Measurements from ENCODE around the gene BAD. TPM values are rescaled to one million over a fixed set of nuclear protein-coding genes. Genes with fewer than 3 reads are reported as not detected.
A peak's percentile ranks its signal among the peaks of the same experiment; 100 is the strongest.

The BAD gene
- polyA plus RNA-seq, 2 of the 4 experiments (the other 2 are of a cell fraction), result 33.7 to 68.4 TPM

DNA sequence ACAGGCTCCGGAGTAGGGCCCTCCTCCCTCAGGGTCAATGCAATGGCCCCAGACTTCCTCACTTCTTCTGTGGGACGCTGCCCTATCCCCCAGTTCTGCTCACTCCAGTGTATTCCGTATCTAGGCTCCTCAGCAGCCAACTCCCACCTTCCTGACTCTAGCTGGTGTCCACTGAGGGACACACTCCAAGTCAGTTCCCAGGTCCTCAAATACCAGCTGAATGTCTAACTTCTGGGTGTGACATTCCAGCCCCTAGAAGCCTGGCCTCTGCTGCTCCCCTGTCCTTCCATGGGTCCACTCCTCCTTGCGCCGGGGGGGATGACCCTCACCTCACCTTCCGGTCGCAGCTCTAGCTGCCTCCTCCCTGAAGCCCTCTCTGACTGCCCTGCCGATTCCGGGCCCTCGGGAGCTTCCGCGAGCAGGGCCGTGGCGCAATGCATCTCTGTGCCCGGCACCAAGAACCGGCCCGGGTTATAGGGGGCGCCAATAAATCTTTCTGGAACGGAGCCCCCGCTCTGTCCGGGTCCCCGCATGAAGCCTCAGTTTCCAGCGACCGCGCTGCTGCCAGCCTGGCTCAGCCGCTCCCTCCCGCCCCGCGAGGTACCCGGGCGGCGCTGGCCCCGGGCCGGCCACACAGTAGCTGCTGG is 15.4 kb downstream of the BAD start:
- 4% methylated on average over 12 of the region's 34 CpGs for WGBS (ENCODE audit: missing lambda C conversion rate)
- Histone ChIP-seq H3K4me2 (peak overlapping the region; percentile 97), H3K9me3 (no peaks in the 10 kb centered on the region), H3K4me1 (peaks cover 32% of the 10 kb centered on the region), H3K27ac (peak overlapping the region; percentile 94 to 97), H3K4me3 (peak overlapping the region; percentile 72)
- DNase-seq (ENCODE audit: low read depth in 1 of 2, low spot score in 1 of 2), result peak in 1 of 2 experiments; percentile 76
- POLR2A ChIA-PET, result interaction anchor here (0.8 to 5.9 kb wide), 11 partner anchors 8 to 83 kb away, joined by 3 to 53 read pairs (median 5); partner anchors contain the start of genes BAD, ESRRA, FKBP2 and GPR137
- FAIRE-seq, result no peak
- CTCF ChIA-PET, result interaction anchor here (1.1 to 16.0 kb wide), 11 partner anchors 8 to 499 kb away, joined by 3 to 220 read pairs (median 5); partner anchors contain the start of genes BAD, CATSPERZ, ESRRA and PLCB3
- ATAC-seq, result peak; percentile 35 to 46
- TF ChIP-seq SREBF2 (IDR thresholded peaks at IDR 0.05) (no peak), FOSL2 (IDR thresholded peaks at IDR 0.05) (no peak), FOSL2 (CRISPR knock-in tag; IDR thresholded peaks at IDR 0.05) (no peak), FOSB (CRISPR knock-in tag; IDR thresholded peaks at IDR 0.05) (0 out of 2 replicates have a peak, but pooled peaks have one; percentile 53), CBX2 (IDR thresholded peaks at IDR 0.05; ENCODE audit: borderline replicate concordance, low read depth) (no peak), GATA3 (IDR thresholded peaks at IDR 0.05; ENCODE audit: borderline replicate concordance) (peak; percentile 8; the same call in 1 of the 2 replicates), EHMT2 (IDR thresholded peaks at IDR 0.05; ENCODE audit: low read depth) (no peak), SMC3 (IDR thresholded peaks at IDR 0.05) (0 out of 3 replicates have a peak, but pooled peaks have one; percentile 2), CBX8 (IDR thresholded peaks at IDR 0.05) (no peak), MAZ (IDR thresholded peaks at IDR 0.05; ENCODE audit: borderline replicate concordance, low read depth, low read length) (no peak), RCOR1 (IDR thresholded peaks at IDR 0.05; ENCODE audit: low read depth, low read length) (no peak), RARB (CRISPR knock-in tag; IDR thresholded peaks at IDR 0.05) (no peak), KDM1A (IDR thresholded peaks at IDR 0.05; ENCODE audit: low read depth) (no peak), HDAC2 (IDR thresholded peaks at IDR 0.05) (no peak), NR3C1 (IDR thresholded peaks at IDR 0.05) (no peak), POLR2AphosphoS2 (conservative IDR thresholded peaks at IDR 0.05; ENCODE audit: low read length) (no peak; the same call in 1 of the 2 replicates), POLR2A (IDR thresholded peaks at IDR 0.05; ENCODE audit: low read length) (no peak), KDM5A (IDR thresholded peaks at IDR 0.05) (0 out of 2 replicates have a peak, but pooled peaks have one; percentile 31), RAD21 (conservative IDR thresholded peaks at IDR 0.05 in 1 of 2, IDR thresholded peaks at IDR 0.05 in 1 of 2) (no peak), CHD4 (IDR thresholded peaks at IDR 0.05; ENCODE audit: borderline replicate concordance) (no peak), FOXS1 (CRISPR knock-in tag; IDR thresholded peaks at IDR 0.05) (no peak), MYC (IDR thresholded peaks at IDR 0.05; ENCODE audit: borderline replicate concordance, low read length) (no peak), BHLHE40 (IDR thresholded peaks at IDR 0.05; ENCODE audit: low read depth, low read length) (no peak), TP53 (CRISPR knock-in tag; IDR thresholded peaks at IDR 0.05) (no peak), CEBPB (IDR thresholded peaks at IDR 0.05) (peak; percentile 29 to 58; a peak in 2 of 4 replicates)
- TF ChIP-seq, protein P1, sequence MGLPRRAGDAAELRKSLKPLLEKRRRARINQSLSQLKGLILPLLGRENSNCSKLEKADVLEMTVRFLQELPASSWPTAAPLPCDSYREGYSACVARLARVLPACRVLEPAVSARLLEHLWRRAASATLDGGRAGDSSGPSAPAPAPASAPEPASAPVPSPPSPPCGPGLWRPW (IDR thresholded peaks at IDR 0.05), result no peak
- TF ChIP-seq, protein P2, sequence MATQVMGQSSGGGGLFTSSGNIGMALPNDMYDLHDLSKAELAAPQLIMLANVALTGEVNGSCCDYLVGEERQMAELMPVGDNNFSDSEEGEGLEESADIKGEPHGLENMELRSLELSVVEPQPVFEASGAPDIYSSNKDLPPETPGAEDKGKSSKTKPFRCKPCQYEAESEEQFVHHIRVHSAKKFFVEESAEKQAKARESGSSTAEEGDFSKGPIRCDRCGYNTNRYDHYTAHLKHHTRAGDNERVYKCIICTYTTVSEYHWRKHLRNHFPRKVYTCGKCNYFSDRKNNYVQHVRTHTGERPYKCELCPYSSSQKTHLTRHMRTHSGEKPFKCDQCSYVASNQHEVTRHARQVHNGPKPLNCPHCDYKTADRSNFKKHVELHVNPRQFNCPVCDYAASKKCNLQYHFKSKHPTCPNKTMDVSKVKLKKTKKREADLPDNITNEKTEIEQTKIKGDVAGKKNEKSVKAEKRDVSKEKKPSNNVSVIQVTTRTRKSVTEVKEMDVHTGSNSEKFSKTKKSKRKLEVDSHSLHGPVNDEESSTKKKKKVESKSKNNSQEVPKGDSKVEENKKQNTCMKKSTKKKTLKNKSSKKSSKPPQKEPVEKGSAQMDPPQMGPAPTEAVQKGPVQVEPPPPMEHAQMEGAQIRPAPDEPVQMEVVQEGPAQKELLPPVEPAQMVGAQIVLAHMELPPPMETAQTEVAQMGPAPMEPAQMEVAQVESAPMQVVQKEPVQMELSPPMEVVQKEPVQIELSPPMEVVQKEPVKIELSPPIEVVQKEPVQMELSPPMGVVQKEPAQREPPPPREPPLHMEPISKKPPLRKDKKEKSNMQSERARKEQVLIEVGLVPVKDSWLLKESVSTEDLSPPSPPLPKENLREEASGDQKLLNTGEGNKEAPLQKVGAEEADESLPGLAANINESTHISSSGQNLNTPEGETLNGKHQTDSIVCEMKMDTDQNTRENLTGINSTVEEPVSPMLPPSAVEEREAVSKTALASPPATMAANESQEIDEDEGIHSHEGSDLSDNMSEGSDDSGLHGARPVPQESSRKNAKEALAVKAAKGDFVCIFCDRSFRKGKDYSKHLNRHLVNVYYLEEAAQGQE (IDR thresholded peaks at IDR 0.05), result no peak
- TF ChIP-seq, protein P3, sequence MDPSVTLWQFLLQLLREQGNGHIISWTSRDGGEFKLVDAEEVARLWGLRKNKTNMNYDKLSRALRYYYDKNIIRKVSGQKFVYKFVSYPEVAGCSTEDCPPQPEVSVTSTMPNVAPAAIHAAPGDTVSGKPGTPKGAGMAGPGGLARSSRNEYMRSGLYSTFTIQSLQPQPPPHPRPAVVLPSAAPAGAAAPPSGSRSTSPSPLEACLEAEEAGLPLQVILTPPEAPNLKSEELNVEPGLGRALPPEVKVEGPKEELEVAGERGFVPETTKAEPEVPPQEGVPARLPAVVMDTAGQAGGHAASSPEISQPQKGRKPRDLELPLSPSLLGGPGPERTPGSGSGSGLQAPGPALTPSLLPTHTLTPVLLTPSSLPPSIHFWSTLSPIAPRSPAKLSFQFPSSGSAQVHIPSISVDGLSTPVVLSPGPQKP (IDR thresholded peaks at IDR 0.05; ENCODE audit: low read depth, low read length), result no peak
- TF ChIP-seq, protein P4, sequence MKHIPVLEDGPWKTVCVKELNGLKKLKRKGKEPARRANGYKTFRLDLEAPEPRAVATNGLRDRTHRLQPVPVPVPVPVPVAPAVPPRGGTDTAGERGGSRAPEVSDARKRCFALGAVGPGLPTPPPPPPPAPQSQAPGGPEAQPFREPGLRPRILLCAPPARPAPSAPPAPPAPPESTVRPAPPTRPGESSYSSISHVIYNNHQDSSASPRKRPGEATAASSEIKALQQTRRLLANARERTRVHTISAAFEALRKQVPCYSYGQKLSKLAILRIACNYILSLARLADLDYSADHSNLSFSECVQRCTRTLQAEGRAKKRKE (CRISPR knock-in tag; IDR thresholded peaks at IDR 0.05; ENCODE audit: low read depth), result no peak; the same call in 1 of the 2 replicates
- TF ChIP-seq, protein P5, sequence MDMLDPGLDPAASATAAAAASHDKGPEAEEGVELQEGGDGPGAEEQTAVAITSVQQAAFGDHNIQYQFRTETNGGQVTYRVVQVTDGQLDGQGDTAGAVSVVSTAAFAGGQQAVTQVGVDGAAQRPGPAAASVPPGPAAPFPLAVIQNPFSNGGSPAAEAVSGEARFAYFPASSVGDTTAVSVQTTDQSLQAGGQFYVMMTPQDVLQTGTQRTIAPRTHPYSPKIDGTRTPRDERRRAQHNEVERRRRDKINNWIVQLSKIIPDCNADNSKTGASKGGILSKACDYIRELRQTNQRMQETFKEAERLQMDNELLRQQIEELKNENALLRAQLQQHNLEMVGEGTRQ (IDR thresholded peaks at IDR 0.05), result no peak
- TF ChIP-seq, protein P6, sequence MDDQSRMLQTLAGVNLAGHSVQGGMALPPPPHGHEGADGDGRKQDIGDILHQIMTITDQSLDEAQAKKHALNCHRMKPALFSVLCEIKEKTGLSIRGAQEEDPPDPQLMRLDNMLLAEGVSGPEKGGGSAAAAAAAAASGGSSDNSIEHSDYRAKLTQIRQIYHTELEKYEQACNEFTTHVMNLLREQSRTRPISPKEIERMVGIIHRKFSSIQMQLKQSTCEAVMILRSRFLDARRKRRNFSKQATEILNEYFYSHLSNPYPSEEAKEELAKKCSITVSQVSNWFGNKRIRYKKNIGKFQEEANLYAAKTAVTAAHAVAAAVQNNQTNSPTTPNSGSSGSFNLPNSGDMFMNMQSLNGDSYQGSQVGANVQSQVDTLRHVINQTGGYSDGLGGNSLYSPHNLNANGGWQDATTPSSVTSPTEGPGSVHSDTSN (IDR thresholded peaks at IDR 0.05), result peak; percentile 52
- TF ChIP-seq, protein P7, sequence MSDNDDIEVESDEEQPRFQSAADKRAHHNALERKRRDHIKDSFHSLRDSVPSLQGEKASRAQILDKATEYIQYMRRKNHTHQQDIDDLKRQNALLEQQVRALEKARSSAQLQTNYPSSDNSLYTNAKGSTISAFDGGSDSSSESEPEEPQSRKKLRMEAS (IDR thresholded peaks at IDR 0.05), result no peak
- TF ChIP-seq, protein P8, sequence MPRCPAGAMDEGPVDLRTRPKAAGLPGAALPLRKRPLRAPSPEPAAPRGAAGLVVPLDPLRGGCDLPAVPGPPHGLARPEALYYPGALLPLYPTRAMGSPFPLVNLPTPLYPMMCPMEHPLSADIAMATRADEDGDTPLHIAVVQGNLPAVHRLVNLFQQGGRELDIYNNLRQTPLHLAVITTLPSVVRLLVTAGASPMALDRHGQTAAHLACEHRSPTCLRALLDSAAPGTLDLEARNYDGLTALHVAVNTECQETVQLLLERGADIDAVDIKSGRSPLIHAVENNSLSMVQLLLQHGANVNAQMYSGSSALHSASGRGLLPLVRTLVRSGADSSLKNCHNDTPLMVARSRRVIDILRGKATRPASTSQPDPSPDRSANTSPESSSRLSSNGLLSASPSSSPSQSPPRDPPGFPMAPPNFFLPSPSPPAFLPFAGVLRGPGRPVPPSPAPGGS (IDR thresholded peaks at IDR 0.05), result 0 out of 3 replicates have a peak, but pooled peaks have one; percentile 29

Data from A549 (cell line).